Lower lobe of right lung (tissue), 2 donors: ENCODE measurements around the gene DUSP8. TPM values are rescaled to one million over a fixed set of nuclear protein-coding genes. Genes with fewer than 3 reads are reported as not detected.

ENCODE experiments used
- ATAC-seq, 2 donors: fragments of 200-7000 bp; cut with Tn5 transposase; one replicate each; pipeline ENCODE4 v1.9.1; 2020 to 2022; ENCODE audit warnings: mild to moderate bottlenecking in 2 of 2, moderate library complexity in 2 of 2
- DNase-seq: peaks from one replicate; pipeline ENCODE4 v3.0.0-alpha.2; 2020
- H3K27ac ChIP-seq: fragments of 200-600 bp; one replicate; pipeline ENCODE4 v1.8.0; 2022
- H3K27me3 ChIP-seq: fragments of 200-600 bp; one replicate; pipeline ENCODE4 v1.8.0; 2022; ENCODE audit warnings: low read depth
- H3K36me3 ChIP-seq: fragments of 200-600 bp; one replicate; pipeline ENCODE4 v1.8.0; 2022; ENCODE audit warnings: mild to moderate bottlenecking
- H3K4me1 ChIP-seq: fragments of 200-600 bp; one replicate; pipeline ENCODE4 v1.8.0; 2022
- H3K4me3 ChIP-seq: fragments of 200-600 bp; one replicate; pipeline ENCODE4 v1.8.0; 2022; ENCODE audit warnings: mild to moderate bottlenecking
- H3K9me3 ChIP-seq: fragments of 200-600 bp; one replicate; pipeline ENCODE4 v1.8.0; 2022
- CTCF ChIP-seq: fragments of 200-600 bp; IDR thresholded peaks from one replicate; pipeline ENCODE4 v1.8.0; 2022; ENCODE audit warnings: antibody characterized with exemption, mild to moderate bottlenecking
- intact Hi-C: fragments of 100-400 bp; cut with DNase I; formaldehyde crosslinking; loops from one replicate; pipeline ENCODE4 v1.11.0; 2022
- total RNA-seq: library from RNA; stranded (reverse); fragmentation: NEBNext Ultra II Directional; extraction: Animal tissue kit (Norgen Biotek cat#: 25700); gene quantifications from one replicate; pipeline ENCODE4 v1.2.1, GENCODE V29; 2021
- donor health status: DM: no; HTN: yes; CAD: no; lungs with severe emphysema.

DUSP8 gene
- total RNA-seq, 1 donor from 2014 or later, result 8.9 TPM

- peaks cover 3% of the 10 kb centered on the region for H3K36me3 ChIP-seq
- no peak for TF ChIP-seq CTCF
- intact Hi-C loops, result no loop called here
- peaks cover 15% of the 10 kb centered on the region for H3K27me3 ChIP-seq
- H3K4me1 ChIP-seq, result peaks cover 18% of the 10 kb centered on the region
- no peak overlapping the region for H3K4me3 ChIP-seq
- DNase-seq (no peak), ATAC-seq (no peak)
- H3K9me3 ChIP-seq, result no peaks in the 10 kb centered on the region
- H3K27ac ChIP-seq, result no peak overlapping the region
These were observed 30.4 kb downstream of the DUSP8 start for GRCh38 chr11:1541474-1542204.

- intact Hi-C loops, result no loop called here
- no peak for TF ChIP-seq CTCF
These were observed 32.0 kb downstream of the DUSP8 start for GRCh38 chr11:1540074-1540473.

GRCh38 chr11:1538153-1538552 lies 33.9 kb downstream of the DUSP8 start:
- no peak for ATAC-seq
- H3K27ac ChIP-seq, result no peak overlapping the region
- H3K9me3 ChIP-seq, result no peaks in the 10 kb centered on the region
- H3K4me1 ChIP-seq, result peaks cover 42% of the 10 kb centered on the region
- H3K36me3 ChIP-seq, result peaks cover 30% of the 10 kb centered on the region
- H3K27me3 ChIP-seq, result no peaks in the 10 kb centered on the region
- H3K4me3 ChIP-seq, result no peak overlapping the region
- no peak for DNase-seq
- TF ChIP-seq CTCF, result no peak
- intact Hi-C loops, result no loop called here

More at GRCh38 chr11:1540074-1540473, 32.0 kb downstream of the DUSP8 start:
- DNase-seq, result no peak
- Histone ChIP-seq H3K4me3 (no peak overlapping the region), H3K9me3 (no peaks in the 10 kb centered on the region), H3K27ac (no peak overlapping the region), H3K4me1 (peaks cover 25% of the 10 kb centered on the region), H3K36me3 (peaks cover 18% of the 10 kb centered on the region), H3K27me3 (peaks cover 5% of the 10 kb centered on the region)
- ATAC-seq, result no peak

- no peak for DNase-seq
- ATAC-seq, result no peak
- intact Hi-C loops, result no loop called here
- peaks cover 61% of the 10 kb centered on the region for H3K4me1 ChIP-seq
- H3K4me3 ChIP-seq, result no peak overlapping the region
- no peaks in the 10 kb centered on the region for H3K9me3 ChIP-seq
- no peak overlapping the region for H3K27ac ChIP-seq
- H3K36me3 ChIP-seq, result peaks cover 42% of the 10 kb centered on the region
- TF ChIP-seq CTCF, result no peak
- no peaks in the 10 kb centered on the region for H3K27me3 ChIP-seq
These were observed 35.8 kb downstream of the DUSP8 start for GRCh38 chr11:1536065-1536843.

GRCh38 chr11:1534682-1535081 lies 37.4 kb downstream of the DUSP8 start:
- no peak for ATAC-seq
- H3K27ac ChIP-seq, result no peak overlapping the region
- no peaks in the 10 kb centered on the region for H3K27me3 ChIP-seq
- no peaks in the 10 kb centered on the region for H3K9me3 ChIP-seq
- H3K4me1 ChIP-seq, result peaks cover 70% of the 10 kb centered on the region
- no peak overlapping the region for H3K4me3 ChIP-seq
- TF ChIP-seq CTCF, result no peak
- no peak for DNase-seq
- peaks cover 42% of the 10 kb centered on the region for H3K36me3 ChIP-seq
- intact Hi-C loops, result no loop called here
